ENCODE measurements around the gene ZNF485.
"Not testable (repeated sequence)": the region's sequence is repeated elsewhere in the genome, so short reads cannot be mapped to it uniquely, and the experiment has no call there.

Gene ZNF485

DNA sequence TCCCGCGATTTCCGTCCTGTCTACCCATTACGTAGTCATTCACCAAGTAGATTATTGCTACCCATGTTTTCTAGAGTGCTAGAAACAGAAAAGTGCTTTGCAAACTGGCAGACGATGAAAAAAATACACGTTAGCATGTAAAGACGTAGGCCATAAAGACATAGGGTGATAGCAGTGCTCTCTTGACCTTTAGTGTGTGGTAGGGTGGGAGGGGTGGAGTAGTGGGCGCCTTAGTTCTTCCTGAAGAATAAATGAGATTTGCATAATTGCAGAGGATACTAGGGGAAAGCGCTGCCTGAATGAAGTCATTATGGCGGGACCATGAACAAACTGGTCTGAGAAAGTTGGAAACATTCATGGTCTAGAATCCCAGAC lies 948 bp downstream of the ZNF485 start:
- DNase-seq: no peak

GRCh38 chr10:43610636-43611035 lies 4.4 kb downstream of the ZNF485 start:
- DNase-seq: no peak

- DNase-seq: no peak
Measured at GRCh38 chr10:43616697-43617370, 10.6 kb downstream of the ZNF485 start.

- no peak for DNase-seq
Measured at GRCh38 chr10:43619368-43619767, 13.1 kb downstream of the ZNF485 start.

DNA sequence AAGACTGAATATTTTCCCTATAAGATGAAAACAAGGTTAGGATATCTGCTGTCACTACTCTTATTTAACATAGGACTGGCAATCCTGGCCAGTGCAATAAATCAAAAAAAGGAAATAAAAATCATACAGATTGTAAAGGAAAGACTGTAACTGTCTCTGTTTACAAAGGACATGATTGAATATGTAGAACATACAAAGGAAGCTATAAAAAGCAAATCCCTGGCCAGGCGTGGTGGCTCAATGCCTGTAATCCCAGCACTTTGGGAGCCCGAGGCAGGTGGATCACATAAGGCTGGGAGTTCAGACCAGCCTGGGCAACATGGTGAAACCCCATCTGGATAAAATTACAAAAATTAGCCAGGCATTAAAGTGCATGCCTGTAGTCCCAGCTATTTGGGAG lies 15.8 kb downstream of the ZNF485 start:
- no peak for DNase-seq

GRCh38 chr10:43623351-43623750 lies 17.1 kb downstream of the ZNF485 start:
- no peak for DNase-seq

- DNase-seq: no peak
Measured at GRCh38 chr10:43627942-43628341, 21.7 kb downstream of the ZNF485 start.

GRCh38 chr10:43628956-43629355 lies 22.7 kb downstream of the ZNF485 start:
- DNase-seq: no peak

DNA sequence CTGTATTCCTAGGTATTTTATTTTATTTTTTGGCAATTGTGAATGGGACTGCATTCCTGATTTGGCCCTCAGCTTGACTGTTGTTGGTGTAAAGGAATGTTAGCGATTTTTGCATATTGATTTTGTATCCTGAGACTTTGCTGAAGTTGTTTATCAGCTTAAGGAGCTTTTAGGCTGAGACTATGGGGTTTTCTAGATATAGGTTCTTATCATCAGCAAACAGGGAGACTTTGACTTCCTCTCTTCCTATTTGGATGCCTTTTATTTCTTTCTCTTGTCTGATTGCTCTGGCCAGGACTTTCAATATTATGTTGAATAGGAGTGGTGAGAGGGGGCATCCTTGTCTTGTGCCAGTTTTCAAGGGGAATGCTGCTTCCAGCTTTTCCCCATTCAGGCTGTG lies 29.6 kb downstream of the ZNF485 start:
- not testable (repeated sequence) for DNase-seq

GRCh38 chr10:43640603-43641002 lies 34.4 kb downstream of the ZNF485 start:
- no peak for DNase-seq

DNA sequence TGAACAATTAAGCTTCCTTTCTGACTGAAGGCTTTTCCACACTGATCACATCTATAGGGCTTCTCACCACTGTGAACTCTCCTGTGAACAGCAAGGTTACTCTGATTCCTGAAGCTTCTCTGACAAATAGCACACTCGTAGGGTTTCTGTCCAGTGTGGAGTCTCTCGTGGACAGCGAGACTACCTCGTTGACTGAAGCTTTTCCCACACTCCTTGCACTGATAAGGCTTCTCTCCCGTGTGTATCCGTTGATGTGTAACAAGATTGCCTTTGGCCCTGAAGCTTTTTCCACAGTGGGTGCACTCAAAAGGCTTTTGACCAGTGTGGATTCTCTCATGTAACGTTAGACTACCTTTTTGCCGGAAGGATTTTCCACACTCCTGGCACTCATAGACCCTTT lies 38.0 kb downstream of the ZNF485 start:
- no peak for DNase-seq

- DNase-seq: no peak
Measured at GRCh38 chr10:43645866-43646265, 39.6 kb downstream of the ZNF485 start.

- DNase-seq: no peak
Measured at GRCh38 chr10:43647576-43647975, 41.3 kb downstream of the ZNF485 start.

- no peak for DNase-seq
Measured at GRCh38 chr10:43648095-43648397, 41.8 kb downstream of the ZNF485 start.

DNA sequence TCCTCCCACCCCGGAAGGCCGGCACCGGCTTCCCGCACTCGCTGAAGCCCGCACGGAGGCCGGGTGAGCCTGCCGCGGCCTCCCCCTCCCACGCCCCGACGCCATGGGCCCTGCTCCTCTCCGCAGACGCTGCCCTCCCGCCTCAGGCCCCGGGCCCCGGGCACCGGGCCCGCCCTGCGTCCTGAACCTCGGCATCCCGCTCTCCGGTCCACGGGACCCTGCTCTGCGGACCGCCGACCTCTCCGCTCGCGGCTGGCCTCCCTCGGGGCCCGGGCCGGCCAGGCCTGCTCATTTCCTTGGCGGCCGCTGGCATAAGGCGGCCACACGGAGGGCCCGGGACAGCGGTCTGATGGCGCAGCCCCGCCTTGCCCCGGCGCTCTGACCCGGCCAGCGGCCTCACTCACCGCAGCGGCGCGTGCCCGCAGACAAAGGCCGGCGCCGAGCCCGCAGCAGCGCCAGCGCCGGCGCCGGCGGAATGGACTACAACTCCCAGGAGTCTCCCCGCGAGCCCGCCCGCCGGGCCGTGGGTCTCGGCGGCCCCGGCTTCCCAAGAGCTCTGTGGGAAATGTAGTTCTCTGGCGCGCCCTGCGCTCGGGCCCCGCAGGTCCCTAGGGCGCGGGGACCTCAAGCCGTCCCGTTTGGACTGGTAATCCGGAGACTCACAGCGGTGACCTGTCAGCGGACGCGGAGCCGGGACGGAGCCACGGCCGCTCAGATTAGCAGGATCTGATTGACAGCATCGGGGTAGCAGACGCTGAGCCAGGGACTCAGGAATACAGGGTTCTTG lies 42.4 kb downstream of the ZNF485 start, which contains the start of gene ZNF32:
Gene ZNF32, minus strand, starts transcription at position 484 of the 787 bp plus-strand sequence. CDS start 2,748 bp downstream, outside the sequence.
- peak; percentile 41 to 74 for DNase-seq

DNA sequence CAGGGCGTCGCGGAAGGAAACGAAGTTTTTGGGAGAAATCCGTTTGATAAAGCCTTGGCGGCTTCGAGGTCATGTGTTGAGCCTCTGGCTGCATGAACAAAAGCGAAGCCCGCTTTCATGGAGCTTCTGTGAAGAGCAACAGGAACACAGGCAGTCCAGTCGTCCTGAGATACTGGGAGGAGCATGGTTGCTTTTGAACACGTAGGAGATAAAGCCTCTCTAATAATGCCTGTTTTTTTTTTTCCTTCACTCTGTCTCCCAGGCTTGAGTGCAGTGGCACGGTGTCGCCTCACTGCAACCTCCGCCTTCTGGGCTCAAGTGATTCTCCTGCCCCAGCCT lies 42.9 kb downstream of the ZNF485 start:
- DNase-seq: no peak

DNA sequence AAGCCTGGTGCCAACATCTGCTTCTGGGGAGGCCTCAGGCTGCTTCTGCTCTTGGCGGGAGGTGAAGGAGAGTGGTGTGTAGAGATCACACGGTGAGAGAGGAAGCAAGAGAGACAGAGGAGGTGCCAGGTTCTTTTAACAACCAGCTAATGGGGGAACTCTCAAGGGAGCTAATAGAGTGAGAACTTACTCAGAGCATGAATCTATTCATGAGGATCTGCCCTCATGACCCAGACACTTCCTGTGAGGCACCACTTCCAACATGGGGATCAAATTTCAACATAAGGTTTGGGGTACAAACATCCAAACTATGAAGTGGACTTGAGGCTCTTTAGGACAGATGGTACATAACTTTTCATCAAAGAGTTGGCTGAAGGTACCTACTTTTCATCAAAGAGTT lies 47.5 kb downstream of the ZNF485 start:
- no peak for DNase-seq

- no peak for DNase-seq
Measured at GRCh38 chr10:43655311-43655710, 49.1 kb downstream of the ZNF485 start.

DNA sequence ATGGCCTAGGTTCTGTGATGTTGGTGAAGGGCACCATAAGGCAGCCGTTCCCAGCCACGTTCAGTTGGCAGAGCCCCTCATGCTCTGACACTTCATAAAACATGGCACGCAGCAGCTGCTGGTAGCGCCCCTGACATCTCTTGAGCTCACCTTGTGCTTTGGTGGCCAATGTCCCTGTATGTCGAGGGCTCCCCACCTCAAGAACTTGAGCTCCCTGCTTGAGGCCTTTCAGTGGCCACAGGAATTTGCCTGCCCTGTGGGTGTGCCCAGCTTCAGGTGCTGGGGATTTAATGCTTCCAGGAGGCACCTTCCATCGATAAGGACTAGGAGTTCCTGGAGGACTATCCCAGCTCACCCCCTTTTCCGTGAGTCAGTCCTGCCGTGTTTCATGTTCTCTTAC lies 52.0 kb downstream of the ZNF485 start:
- DNase-seq: no peak

- no peak for DNase-seq
Measured at GRCh38 chr10:43665054-43665453, 58.8 kb downstream of the ZNF485 start.

- no peak for DNase-seq
Measured at GRCh38 chr10:43666552-43666951, 60.3 kb downstream of the ZNF485 start.

DNA sequence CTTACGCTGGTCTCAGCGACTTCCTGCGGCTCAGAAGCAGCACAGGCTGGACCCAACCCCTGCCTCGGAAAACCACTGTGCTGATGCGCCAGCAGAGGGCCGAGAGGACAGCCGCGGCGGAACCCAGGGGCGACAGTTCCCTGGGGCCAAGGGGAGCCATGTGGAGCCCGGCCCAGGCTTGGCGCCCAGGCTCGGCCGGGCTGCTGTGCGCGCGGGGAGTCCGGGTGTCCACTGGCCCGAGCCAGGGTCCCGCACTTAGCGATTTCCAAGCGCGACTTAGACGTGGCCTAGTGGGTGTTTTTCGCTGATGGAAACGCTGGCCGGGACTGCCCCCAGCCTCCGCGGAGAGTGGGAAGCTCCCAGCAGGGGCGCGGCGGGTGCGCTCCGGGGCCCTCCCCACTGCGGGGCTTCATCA lies 61.1 kb downstream of the ZNF485 start:
- no peak for DNase-seq

Measured in NCI-H2081 (cell line).